Panc1 (cell line): ENCODE measurements around the gene SOX9. TPM values are rescaled to one million over a fixed set of nuclear protein-coding genes. Genes with fewer than 3 reads are reported as not detected.

ENCODE experiments used
- ATAC-seq: fragments of 200-7000 bp; cut with Tn5 transposase; 2 replicates; pipeline ENCODE4 v1.9.1; 2020; ENCODE audit warnings: mild to moderate bottlenecking, moderate library complexity
- BruUV-seq: library from RNA; stranded (reverse); fragments of 400-500 nt; replicated peaks from 2 replicates; lab custom pipeline; 2021; lab: Mats Ljungman, UMichigan
- CTCF ChIA-PET: fragments of 300-600 bp; sonication (Branson Sonifier 250); formaldehyde crosslinking; loops from one replicate; lab custom pipeline; 2022; ENCODE audit warnings: antibody characterized with exemption; lab: Charles Lee
- POLR2A ChIA-PET: fragments of 300-600 bp; sonication (Branson Sonifier 250); formaldehyde crosslinking; loops from one replicate; lab custom pipeline; 2022; ENCODE audit warnings: antibody characterized with exemption; lab: Charles Lee
- DNase-seq: peaks from one replicate; pipeline ENCODE4 v3.0.0-alpha.2; 2010; ENCODE audit warnings: low read depth, low spot score
- H3K27ac ChIP-seq: 2 replicates; pipeline ENCODE4 v1.5.1; 2011; ENCODE audit warnings: mild to moderate bottlenecking, low read length, inconsistent platforms
- H3K27me3 ChIP-seq: fragments of 200-500 bp; sonication (Bioruptor generic); 2 replicates; pipeline ENCODE4 v1.6.0; 2014; ENCODE audit warnings: low read length, inconsistent platforms; ENCODE audit not compliant: control insufficient read depth, insufficient read depth
- H3K36me3 ChIP-seq: fragments of 200-500 bp; sonication (Bioruptor generic); 2 replicates; pipeline ENCODE4 v1.5.1; 2014; ENCODE audit warnings: inconsistent platforms, mild to moderate bottlenecking, low read length, moderate library complexity; ENCODE audit not compliant: control insufficient read depth, insufficient read depth
- H3K4me1 ChIP-seq: 2 replicates; pipeline ENCODE4 v1.5.1; 2011; ENCODE audit warnings: inconsistent platforms, mild to moderate bottlenecking, low read length, moderate library complexity; ENCODE audit not compliant: control insufficient read depth, insufficient read depth
- H3K4me3 ChIP-seq, 2 experiments: 2 replicates each; pipeline ENCODE4 v1.5.1; 2011 to 2012; ENCODE audit warnings: low read depth in 2 of 2, low read length in 2 of 2, mild to moderate bottlenecking in 2 of 2, inconsistent platforms in 1 of 2, moderate library complexity in 1 of 2
- H3K9me3 ChIP-seq: fragments of 200-500 bp; sonication (Bioruptor generic); 2 replicates; pipeline ENCODE4 v1.5.1; 2014; ENCODE audit warnings: low read depth, mild to moderate bottlenecking, inconsistent platforms, low read length, moderate library complexity; ENCODE audit not compliant: control insufficient read depth, insufficient read depth
- POLR2AphosphoS5 ChIP-seq: IDR thresholded peaks from 2 replicates; pipeline ENCODE4 v1.6.1; 2012; ENCODE audit warnings: mild to moderate bottlenecking, low read depth, low read length, moderate library complexity
- SIN3A ChIP-seq: IDR thresholded peaks from 2 replicates; pipeline ENCODE4 v1.6.1; 2012; ENCODE audit warnings: low read depth, mild to moderate bottlenecking, low read length, moderate library complexity, borderline replicate concordance; ENCODE audit not compliant: insufficient read depth
- TCF7L2 ChIP-seq: IDR thresholded peaks from 2 replicates; pipeline ENCODE4 v1.6.1; 2011; ENCODE audit warnings: mild to moderate bottlenecking, low read depth, low read length, inconsistent platforms
- in situ Hi-C: cut with HindIII; loops from 2 replicates; pipeline ENCODE4 v1.10.0; 2016; ENCODE audit warnings: low sequenced_read_pairs, low pct_unique_long_range_greater_than_20kb
- intact Hi-C: fragments of 100-400 bp; cut with micrococcal nuclease; formaldehyde crosslinking; loops from one replicate; pipeline ENCODE4 v1.10.0; 2022; ENCODE audit not compliant: unreplicated experiment
- total RNA-seq: library from RNA; stranded (reverse); gene quantifications from one replicate; pipeline ENCODE4 v1.2.1, GENCODE V29; 2021; ENCODE audit not compliant: unreplicated experiment
- TF ChIP-seq, protein P1 (sequence below), 2 experiments: IDR thresholded peaks; 2 replicates each; pipeline ENCODE4 v1.6.1; 2011 to 2012; ENCODE audit warnings: low read depth in 2 of 2, control low read depth in 1 of 2, low read length in 1 of 2, mild to moderate bottlenecking in 1 of 2, moderate library complexity in 1 of 2; ENCODE audit not compliant: insufficient read depth in 1 of 2
- TF ChIP-seq, protein P2 (sequence below): fragments of 450-650 bp; IDR thresholded peaks from 2 replicates; pipeline ENCODE4 v1.5.1; 2017; ENCODE audit warnings: mild to moderate bottlenecking

The SOX9 gene
- total RNA-seq, 1 experiment from 2014 or later = 79.5 TPM

DNA sequence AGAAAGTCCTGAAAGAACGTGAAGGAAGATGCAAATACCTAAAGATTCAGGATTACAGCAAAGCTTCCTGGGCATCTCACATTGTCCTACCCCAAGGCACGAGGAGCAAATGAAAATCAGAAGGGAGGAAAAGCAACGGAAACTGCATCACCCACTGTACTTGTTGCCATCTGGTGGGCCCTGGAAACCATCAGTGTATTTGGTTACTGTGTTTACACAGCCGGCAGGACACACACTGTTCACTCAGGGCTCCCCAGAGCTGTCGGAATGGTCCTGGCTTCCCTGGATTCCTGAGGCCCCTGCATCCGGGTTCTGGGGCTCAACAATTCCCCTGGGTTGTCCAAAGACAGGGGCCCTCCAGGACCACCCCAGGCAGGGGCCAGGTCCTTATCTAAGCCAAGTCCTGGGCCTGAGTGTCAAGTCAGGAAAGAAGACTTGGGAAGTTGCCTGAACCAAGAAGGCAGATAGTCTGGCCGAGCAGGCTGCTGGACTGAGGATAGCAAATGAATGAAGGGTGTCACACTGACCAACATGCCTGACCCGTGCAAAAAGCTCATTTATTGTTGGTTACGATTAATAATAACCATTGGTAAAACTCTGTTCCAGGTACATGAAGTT is 52.8 kb downstream of the SOX9 start:
- Histone ChIP-seq H3K27me3 (no peaks in the 10 kb centered on the region), H3K4me1 (peaks cover 26% of the 10 kb centered on the region), H3K36me3 (no peaks in the 10 kb centered on the region), H3K27ac (no peak overlapping the region), H3K9me3 (no peaks in the 10 kb centered on the region), H3K4me3 (no peak overlapping the region)
- ATAC-seq = no peak
- TF ChIP-seq SIN3A = no peak
- TF ChIP-seq TCF7L2 = no peak
- TF ChIP-seq POLR2AphosphoS5 = no peak
- TF ChIP-seq, protein P1, sequence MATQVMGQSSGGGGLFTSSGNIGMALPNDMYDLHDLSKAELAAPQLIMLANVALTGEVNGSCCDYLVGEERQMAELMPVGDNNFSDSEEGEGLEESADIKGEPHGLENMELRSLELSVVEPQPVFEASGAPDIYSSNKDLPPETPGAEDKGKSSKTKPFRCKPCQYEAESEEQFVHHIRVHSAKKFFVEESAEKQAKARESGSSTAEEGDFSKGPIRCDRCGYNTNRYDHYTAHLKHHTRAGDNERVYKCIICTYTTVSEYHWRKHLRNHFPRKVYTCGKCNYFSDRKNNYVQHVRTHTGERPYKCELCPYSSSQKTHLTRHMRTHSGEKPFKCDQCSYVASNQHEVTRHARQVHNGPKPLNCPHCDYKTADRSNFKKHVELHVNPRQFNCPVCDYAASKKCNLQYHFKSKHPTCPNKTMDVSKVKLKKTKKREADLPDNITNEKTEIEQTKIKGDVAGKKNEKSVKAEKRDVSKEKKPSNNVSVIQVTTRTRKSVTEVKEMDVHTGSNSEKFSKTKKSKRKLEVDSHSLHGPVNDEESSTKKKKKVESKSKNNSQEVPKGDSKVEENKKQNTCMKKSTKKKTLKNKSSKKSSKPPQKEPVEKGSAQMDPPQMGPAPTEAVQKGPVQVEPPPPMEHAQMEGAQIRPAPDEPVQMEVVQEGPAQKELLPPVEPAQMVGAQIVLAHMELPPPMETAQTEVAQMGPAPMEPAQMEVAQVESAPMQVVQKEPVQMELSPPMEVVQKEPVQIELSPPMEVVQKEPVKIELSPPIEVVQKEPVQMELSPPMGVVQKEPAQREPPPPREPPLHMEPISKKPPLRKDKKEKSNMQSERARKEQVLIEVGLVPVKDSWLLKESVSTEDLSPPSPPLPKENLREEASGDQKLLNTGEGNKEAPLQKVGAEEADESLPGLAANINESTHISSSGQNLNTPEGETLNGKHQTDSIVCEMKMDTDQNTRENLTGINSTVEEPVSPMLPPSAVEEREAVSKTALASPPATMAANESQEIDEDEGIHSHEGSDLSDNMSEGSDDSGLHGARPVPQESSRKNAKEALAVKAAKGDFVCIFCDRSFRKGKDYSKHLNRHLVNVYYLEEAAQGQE (IDR thresholded peaks at IDR 0.05; ENCODE audit: insufficient read depth in 1 of 2, low read depth in 2 of 2, low read length in 1 of 2) = no peak
- TF ChIP-seq, protein P2, sequence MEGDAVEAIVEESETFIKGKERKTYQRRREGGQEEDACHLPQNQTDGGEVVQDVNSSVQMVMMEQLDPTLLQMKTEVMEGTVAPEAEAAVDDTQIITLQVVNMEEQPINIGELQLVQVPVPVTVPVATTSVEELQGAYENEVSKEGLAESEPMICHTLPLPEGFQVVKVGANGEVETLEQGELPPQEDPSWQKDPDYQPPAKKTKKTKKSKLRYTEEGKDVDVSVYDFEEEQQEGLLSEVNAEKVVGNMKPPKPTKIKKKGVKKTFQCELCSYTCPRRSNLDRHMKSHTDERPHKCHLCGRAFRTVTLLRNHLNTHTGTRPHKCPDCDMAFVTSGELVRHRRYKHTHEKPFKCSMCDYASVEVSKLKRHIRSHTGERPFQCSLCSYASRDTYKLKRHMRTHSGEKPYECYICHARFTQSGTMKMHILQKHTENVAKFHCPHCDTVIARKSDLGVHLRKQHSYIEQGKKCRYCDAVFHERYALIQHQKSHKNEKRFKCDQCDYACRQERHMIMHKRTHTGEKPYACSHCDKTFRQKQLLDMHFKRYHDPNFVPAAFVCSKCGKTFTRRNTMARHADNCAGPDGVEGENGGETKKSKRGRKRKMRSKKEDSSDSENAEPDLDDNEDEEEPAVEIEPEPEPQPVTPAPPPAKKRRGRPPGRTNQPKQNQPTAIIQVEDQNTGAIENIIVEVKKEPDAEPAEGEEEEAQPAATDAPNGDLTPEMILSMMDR = no peak
- intact Hi-C loops (no loop called here), in situ Hi-C loops (no loop called here)
- no TSS peak for BruUV-seq
- DNase-seq = no peak
- ChIA-PET POLR2A (no interaction called here), CTCF (no interaction called here)

DNA sequence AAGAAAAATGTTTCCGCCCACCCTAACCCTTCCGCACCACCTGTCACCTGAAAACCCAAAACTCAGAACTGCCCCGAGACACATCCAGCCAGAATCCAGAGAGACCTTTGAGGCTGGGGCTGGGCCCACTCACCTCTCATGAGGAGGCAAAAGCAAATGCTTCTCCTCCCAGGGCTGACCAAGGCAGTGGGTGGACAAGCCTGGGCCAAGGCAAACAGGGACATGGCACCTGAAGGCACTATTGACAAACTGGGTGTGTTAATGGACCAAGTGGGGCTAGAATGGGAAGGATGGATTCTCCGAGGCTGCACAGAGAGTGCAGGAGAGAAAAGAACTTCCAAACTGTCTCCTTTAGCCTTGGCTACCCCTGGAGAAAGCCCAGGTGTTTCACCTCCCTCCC is 54.4 kb downstream of the SOX9 start:
- Histone ChIP-seq H3K27me3 (no peaks in the 10 kb centered on the region), H3K4me3 (no peak overlapping the region), H3K9me3 (no peaks in the 10 kb centered on the region), H3K27ac (no peak overlapping the region), H3K4me1 (peaks cover 26% of the 10 kb centered on the region), H3K36me3 (no peaks in the 10 kb centered on the region)
- POLR2A ChIA-PET = interaction anchor here (0.7 kb wide), 1 partner anchor 493 kb away, joined by 3 read pairs; no protein-coding TSS in a partner anchor
- in situ Hi-C loops = no loop called here
- DNase-seq (no peak), ATAC-seq (no peak)
- BruUV-seq = no TSS peak
- intact Hi-C loops = no loop called here
- CTCF ChIA-PET = no interaction called here
- TF ChIP-seq SIN3A (no peak), TCF7L2 (no peak), POLR2AphosphoS5 (no peak)
- TF ChIP-seq, protein P2 = no peak
- TF ChIP-seq, protein P1 (IDR thresholded peaks at IDR 0.05; ENCODE audit: insufficient read depth in 1 of 2, low read depth in 2 of 2, low read length in 1 of 2) = no peak
